AG09309 (cell line): ENCODE results near the gene IL1F10.

Experiments used
- DNase-seq: peaks from one replicate; pipeline ENCODE4 v3.0.0-alpha.2; 2010; ENCODE audit warnings: low read depth
- H3K4me3 ChIP-seq: 2 replicates; pipeline ENCODE4 v1.5.1; 2011; ENCODE audit warnings: mild to moderate bottlenecking, low read depth, low read length, moderate library complexity; ENCODE audit not compliant: control insufficient read depth
- CTCF ChIP-seq: IDR thresholded peaks from 2 replicates; pipeline ENCODE4 v1.5.1; 2011; ENCODE audit warnings: mild to moderate bottlenecking, low read depth, low read length, inconsistent platforms; ENCODE audit not compliant: insufficient read depth, control insufficient read depth; ENCODE audit errors: missing control alignments

Gene IL1F10

GRCh38 chr2:113046465-113046864 lies 21.3 kb upstream of the IL1F10 start:
- DNase-seq, result no peak
- no peak for TF ChIP-seq CTCF
- no peak overlapping the region for H3K4me3 ChIP-seq

GRCh38 chr2:113050921-113051895 lies 16.6 kb upstream of the IL1F10 start:
- no peak for TF ChIP-seq CTCF
- no peak for DNase-seq
- H3K4me3 ChIP-seq, result no peak overlapping the region

GRCh38 chr2:113052396-113052917 lies 15.3 kb upstream of the IL1F10 start, which contains the start of gene IL36B:
Gene IL36B, minus strand, starts transcription at chr2:113052867.
- H3K4me3 ChIP-seq, result no peak within 1 kb of the TSS
- no peak for DNase-seq
- no peak for TF ChIP-seq CTCF

- no peak for TF ChIP-seq CTCF
- no peak for DNase-seq
- H3K4me3 ChIP-seq, result no peak overlapping the region
These were observed 14.1 kb upstream of the IL1F10 start for GRCh38 chr2:113053666-113054065.

GRCh38 chr2:113054066-113054465 lies 13.7 kb upstream of the IL1F10 start:
- no peak for TF ChIP-seq CTCF
- DNase-seq, result no peak
- H3K4me3 ChIP-seq, result no peak overlapping the region

GRCh38 chr2:113056521-113056920 lies 11.2 kb upstream of the IL1F10 start:
- DNase-seq, result no peak
- no peak for TF ChIP-seq CTCF
- H3K4me3 ChIP-seq, result no peak overlapping the region
